C4-2B (cell line): Measurements from ENCODE around the gene GNG8.

Experiments used
- H3K27ac ChIP-seq: fragments of 450-650 bp; 2 replicates; pipeline ENCODE4 v1.5.1; 2017
- CTCF ChIP-seq: fragments of 450-650 bp; conservative IDR thresholded peaks from 2 replicates; pipeline ENCODE4 v1.5.1; 2017; ENCODE audit warnings: mild to moderate bottlenecking
- ZFX ChIP-seq: fragments of 450-650 bp; IDR thresholded peaks from 2 replicates; pipeline ENCODE4 v1.6.1; 2017

The GNG8 gene

DNA sequence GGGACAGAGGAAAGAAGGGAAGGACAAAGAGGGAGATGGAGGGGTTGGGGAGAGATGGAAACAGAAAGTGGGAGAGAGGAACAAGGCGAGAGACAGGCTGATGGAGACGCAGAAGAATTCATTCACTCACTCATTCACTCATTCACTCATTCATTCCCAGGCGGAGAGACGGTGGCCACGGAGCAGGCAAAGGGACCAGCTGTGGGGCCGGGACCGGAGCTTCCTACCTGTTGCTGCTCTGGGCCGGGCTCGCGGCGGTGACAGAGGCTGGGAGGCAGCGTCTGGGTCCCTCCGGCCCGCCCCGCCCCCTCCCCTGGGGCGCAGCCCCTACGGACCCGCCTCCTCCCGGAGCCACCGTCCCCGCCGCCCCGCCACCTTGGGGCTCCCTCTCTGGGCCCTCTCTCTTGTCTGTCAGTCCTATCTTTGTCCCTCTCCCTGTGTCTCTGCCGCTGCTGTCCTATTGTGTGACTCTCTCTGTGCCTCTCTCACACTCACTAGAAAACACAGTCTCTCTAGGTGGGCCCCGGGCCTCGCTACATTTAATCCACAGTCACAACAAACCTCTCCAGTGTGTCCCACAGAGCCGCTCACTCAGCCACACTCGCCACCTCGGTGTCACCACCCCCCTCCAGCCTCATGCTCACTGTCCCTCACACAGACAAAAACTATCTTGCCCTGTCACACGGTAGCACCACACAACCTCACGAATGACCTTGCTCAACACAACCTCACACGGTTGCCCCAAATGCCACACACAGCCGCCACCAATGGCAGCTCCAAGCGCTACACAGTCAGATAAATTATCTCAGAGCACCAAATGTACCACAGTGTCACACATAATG is at the start of gene GNG8:
TSS of gene GNG8 (minus strand) at position 283 of the 842 bp plus-strand sequence. CDS start 1,520 bp downstream, outside the sequence.
- H3K27ac ChIP-seq = no peak within 1 kb of the TSS
- TF ChIP-seq ZFX (no peak), CTCF (no peak)

DNA sequence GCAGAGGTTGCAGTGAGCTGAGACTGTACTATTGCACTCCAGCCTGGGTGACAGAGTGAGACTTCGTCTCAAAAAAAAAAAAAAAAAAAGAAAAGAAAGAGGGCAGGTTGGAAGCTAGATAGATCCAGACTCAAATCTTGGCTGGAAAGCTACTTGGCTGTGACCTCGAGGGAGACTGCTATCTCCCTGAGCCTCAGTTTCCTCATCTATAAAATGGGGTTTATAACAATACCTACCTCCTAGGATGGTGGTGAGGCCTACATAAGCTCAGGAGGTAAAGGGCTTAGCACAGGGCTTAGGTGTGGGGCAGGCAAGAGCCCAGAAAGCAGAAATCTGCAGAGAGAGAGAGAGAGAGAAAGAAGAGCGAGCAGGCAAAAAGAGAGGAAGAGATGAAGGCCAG is 49.2 kb upstream of the GNG8 start:
- TF ChIP-seq ZFX (no peak), CTCF (no peak)
- H3K27ac ChIP-seq = no peak overlapping the region

- TF ChIP-seq ZFX = no peak
- TF ChIP-seq CTCF = no peak
- H3K27ac ChIP-seq = no peak overlapping the region
Observed at GRCh38 chr19:46678110-46678732, 42.2 kb upstream of the GNG8 start.

DNA sequence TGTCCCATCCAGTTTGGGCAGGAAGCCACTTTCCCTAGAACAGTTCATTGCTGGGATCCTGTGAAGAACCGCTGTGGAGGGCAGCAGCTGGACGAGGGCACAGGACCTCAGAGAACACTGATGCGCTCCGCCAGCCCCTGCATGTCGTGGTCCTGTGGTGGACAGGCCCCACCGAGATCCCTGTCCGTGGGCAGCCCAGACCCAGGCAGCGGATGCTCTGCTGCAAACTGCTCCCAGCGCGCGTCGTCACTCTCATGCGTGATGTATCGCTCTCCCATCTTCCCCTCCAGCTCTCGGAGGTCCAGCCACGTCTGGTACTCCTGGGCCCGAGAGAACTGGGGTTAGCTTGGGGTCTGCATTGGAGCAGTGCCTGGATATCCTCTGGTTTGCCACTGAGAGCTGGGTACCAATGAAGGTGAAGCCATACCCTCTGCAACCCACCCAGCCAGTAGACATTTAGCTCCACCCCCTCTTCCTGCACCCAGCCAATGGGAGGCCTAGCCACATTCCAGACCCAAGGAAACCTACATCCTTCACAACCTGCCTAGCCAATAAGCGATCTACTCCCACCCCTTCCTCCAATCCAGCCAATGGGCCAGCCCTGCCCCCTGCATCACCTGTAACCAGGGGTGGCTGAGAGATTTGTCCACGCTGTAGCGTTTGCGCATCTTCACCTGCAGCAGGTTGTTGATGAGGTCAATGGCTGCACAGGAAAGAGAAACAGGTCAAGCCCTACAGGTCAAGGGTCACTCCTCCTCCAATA is 38.6 kb upstream of the GNG8 start:
- TF ChIP-seq ZFX (no peak), CTCF (no peak)
- H3K27ac ChIP-seq = no peak overlapping the region

GRCh38 chr19:46670813-46671212 is 34.8 kb upstream of the GNG8 start:
- no peak overlapping the region for H3K27ac ChIP-seq
- TF ChIP-seq CTCF (no peak), ZFX (no peak)

DNA sequence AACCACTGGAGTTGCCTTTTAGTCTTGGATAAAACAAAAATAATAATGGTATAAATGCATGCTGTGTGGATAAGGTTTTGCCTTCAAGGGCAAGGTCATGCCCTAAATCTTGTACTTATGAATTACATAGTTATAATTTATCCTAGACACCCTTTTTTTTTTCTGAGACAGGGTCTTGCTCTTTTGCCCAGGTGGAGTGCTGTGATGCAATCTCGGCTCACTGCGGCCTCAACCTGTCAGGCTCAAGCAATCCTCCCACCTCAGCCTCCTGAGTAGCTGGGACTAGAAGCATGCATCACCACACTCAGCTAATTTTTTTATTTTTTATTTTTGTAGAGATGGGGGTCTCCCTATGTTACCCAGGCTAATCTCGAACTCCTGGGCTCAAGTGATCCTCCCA is 32.7 kb upstream of the GNG8 start:
- TF ChIP-seq ZFX = no peak
- TF ChIP-seq CTCF = no peak
- no peak overlapping the region for H3K27ac ChIP-seq

GRCh38 chr19:46665072-46665471 is 29.1 kb upstream of the GNG8 start:
- no peak for TF ChIP-seq ZFX
- no peak overlapping the region for H3K27ac ChIP-seq
